ENCODE data around the gene ADGRA1.

- TF ChIP-seq CTCF (IDR thresholded peaks at IDR 0.05; ENCODE audit: insufficient read depth, low read length, poor library complexity, severe bottlenecking) = no peak
- no peak for TF ChIP-seq EZH2phosphoT487 (conservative IDR thresholded peaks at IDR 0.05; ENCODE audit: low read length)
These were observed 42.3 kb downstream of the ADGRA1 start for GRCh38 chr10:133129859-133130495.
